Neural crest cell (in vitro differentiated cells): Measurements from ENCODE around the gene C1QBP. TPM values are rescaled to one million over a fixed set of nuclear protein-coding genes. Genes with fewer than 3 reads are reported as not detected.

Source experiments
- DNase-seq: peaks from one replicate; pipeline ENCODE4 v3.0.0; 2021; ENCODE audit warnings: low read depth, mixed read lengths, low spot score
- H3K27ac Mint-ChIP-seq: one replicate; pipeline ENCODE4 v1.8.0; 2021; ENCODE audit warnings: mild to moderate bottlenecking, mixed read lengths; ENCODE audit not compliant: unreplicated experiment
- H3K27me3 Mint-ChIP-seq: 2 replicates; pipeline ENCODE4 v1.8.0; 2021; ENCODE audit warnings: low read depth, mild to moderate bottlenecking, mixed read lengths
- H3K36me3 Mint-ChIP-seq: 2 replicates; pipeline ENCODE4 v1.8.0; 2021; ENCODE audit warnings: low read depth, mild to moderate bottlenecking, mixed read lengths
- H3K4me1 Mint-ChIP-seq: 2 replicates; pipeline ENCODE4 v1.8.0; 2021; ENCODE audit warnings: mixed read lengths
- H3K4me3 Mint-ChIP-seq: one replicate; pipeline ENCODE4 v1.8.0; 2021; ENCODE audit warnings: mild to moderate bottlenecking, mixed read lengths
- H3K9me3 Mint-ChIP-seq: 2 replicates; pipeline ENCODE4 v1.8.0; 2021; ENCODE audit warnings: mixed read lengths
- CTCF ChIP-seq: fragments of 200-600 bp; sonication (generic); conservative IDR thresholded peaks from 2 replicates; pipeline ENCODE4 v1.5.0; 2021; ENCODE audit warnings: antibody characterized with exemption, mild to moderate bottlenecking
- total RNA-seq: library from RNA; stranded (reverse); gene quantifications from 2 replicates; pipeline ENCODE4 v1.2.1, GENCODE V29; 2021

C1QBP gene
- total RNA-seq, 1 donor from 2014 or later = 202 TPM

DNA sequence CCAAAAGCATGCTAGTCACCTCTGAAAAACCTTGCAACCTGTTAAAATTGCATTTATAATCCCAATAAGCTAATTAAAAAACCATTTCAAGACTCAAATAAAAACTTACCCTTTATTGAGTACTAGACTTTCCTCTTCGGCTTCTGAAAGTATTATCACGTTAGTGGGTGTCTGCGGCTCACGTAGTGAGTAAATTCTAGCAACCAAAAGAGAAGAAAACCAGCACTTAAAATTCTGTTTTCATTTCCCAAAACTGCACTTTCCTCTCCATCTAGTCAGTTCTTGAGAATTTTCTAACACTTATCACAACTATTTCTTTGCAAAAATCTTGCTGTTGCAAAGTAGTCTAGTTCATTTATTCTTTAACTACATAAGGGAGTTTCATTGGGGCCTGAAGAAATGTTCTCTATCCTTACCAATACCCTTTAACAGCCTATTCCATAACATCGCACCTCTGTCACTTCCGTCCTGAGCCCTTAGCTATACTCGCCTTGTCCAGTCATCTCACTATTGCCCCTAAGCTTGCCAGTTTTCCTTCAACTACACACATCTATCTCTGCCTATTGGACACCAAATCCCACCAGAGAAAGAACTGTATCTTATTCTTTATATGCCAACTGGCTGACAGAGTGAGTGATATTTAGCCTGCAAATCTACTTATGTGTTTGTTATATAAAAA lies 28.2 kb downstream of the C1QBP start:
- Mint-ChIP-seq H3K9me3 (no peaks in the 10 kb centered on the region), H3K27me3 (no peaks in the 10 kb centered on the region), H3K4me3 (no peak overlapping the region), H3K27ac (no peak overlapping the region), H3K36me3 (peaks cover 15% of the 10 kb centered on the region), H3K4me1 (no peaks in the 10 kb centered on the region)
- TF ChIP-seq CTCF = no peak
- no peak for DNase-seq

DNA sequence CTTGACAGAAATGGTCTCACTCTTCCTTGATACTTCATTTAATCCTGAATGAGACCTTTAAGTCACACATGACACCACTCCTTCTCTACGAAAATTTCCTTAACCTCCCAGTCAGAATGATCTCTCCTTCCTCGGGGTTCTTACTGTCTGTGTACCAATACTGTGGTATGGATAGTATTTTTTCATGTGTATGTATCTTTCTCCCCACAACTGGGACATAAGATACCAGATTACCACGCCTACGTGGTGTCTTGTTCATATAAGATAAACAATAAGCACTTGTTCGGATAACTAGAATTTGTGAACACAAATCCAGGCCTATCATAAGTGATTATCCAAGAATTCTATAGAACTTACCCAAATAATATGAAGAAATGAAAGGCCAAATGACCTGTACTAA lies 30.8 kb downstream of the C1QBP start:
- no peak overlapping the region for H3K27ac Mint-ChIP-seq

DNA sequence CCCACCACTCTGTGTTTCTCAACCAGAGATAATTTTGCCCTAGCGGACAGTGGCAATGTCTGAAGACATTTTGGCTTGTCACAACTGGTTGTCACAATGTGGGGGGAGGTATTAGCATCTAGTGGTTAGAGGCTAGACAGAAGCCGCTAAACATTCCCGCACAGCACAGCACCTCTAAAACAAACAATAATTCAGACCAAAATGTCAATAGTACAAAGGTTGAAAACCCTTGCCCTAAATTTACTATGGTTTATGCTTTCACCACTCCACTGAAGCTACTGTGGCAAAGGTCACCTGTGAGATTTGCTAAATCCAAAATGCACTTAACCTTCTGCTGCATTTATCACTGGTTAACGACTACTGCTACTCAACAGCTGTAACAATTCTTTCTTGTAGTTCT lies 33.6 kb downstream of the C1QBP start:
- Mint-ChIP-seq H3K27ac (no peak overlapping the region), H3K27me3 (no peaks in the 10 kb centered on the region), H3K4me1 (no peaks in the 10 kb centered on the region), H3K36me3 (peaks cover 13% of the 10 kb centered on the region), H3K9me3 (no peaks in the 10 kb centered on the region), H3K4me3 (no peak overlapping the region)
- DNase-seq = no peak
- TF ChIP-seq CTCF = no peak

More for the DNA sequence above, 30.8 kb downstream of the C1QBP start:
- H3K27me3 Mint-ChIP-seq = no peaks in the 10 kb centered on the region
- H3K4me1 Mint-ChIP-seq = no peaks in the 10 kb centered on the region
- H3K9me3 Mint-ChIP-seq = no peaks in the 10 kb centered on the region
- no peak for TF ChIP-seq CTCF
- no peak for DNase-seq
- H3K36me3 Mint-ChIP-seq = peaks cover 18% of the 10 kb centered on the region
- H3K4me3 Mint-ChIP-seq = no peak overlapping the region

DNA sequence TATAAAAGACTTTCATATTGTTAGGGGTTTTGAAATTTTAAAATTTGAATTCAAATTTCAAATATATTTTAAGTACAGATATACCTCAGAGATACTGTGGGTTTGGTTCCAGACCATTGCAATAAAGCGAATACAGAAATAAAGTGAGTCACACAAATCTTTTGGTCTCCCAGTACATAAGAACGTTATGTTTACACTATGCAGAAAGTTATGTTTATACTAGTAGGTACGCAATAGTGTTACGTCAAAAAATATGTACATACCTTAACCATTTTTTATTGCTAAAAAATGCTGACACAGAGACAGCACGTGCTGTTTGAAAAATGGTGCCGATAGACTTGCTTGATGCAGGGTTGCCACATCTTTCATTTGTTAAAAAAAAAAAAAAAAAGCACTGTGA lies 39.2 kb downstream of the C1QBP start:
- H3K27ac Mint-ChIP-seq = no peak overlapping the region
- H3K36me3 Mint-ChIP-seq = peaks cover 22% of the 10 kb centered on the region
- TF ChIP-seq CTCF = no peak
- DNase-seq = no peak
- H3K4me3 Mint-ChIP-seq = no peak overlapping the region
- no peaks in the 10 kb centered on the region for H3K27me3 Mint-ChIP-seq
- H3K4me1 Mint-ChIP-seq = no peaks in the 10 kb centered on the region
- H3K9me3 Mint-ChIP-seq = no peaks in the 10 kb centered on the region

DNA sequence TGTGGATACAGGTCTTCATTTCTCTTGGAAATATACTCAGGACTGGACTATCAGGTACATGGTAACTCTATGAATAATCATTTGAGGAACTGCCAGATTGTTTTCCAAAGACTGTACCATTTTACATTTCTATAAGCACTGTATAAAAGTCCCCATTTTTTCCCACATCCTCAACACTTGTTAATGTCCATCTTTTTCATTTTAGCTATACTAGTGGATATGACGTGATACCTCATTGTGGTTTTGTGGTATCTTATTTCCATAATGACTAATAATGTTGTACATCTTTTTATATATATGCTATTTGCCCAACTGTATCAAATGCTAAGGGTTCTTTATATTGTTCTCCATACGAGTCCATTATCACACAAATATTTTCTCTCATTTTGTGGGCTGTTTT lies 42.3 kb downstream of the C1QBP start:
- Mint-ChIP-seq H3K9me3 (no peaks in the 10 kb centered on the region), H3K27me3 (no peaks in the 10 kb centered on the region), H3K4me1 (no peaks in the 10 kb centered on the region), H3K27ac (no peak overlapping the region), H3K4me3 (no peak overlapping the region), H3K36me3 (peaks cover 32% of the 10 kb centered on the region)
- DNase-seq = no peak
- TF ChIP-seq CTCF = no peak
